SU-DHL-6 (cell line): ENCODE data around the gene KLHL15.

Source experiments
- H2AFZ ChIP-seq: fragments of 200-600 bp; sonication (generic); 2 replicates; pipeline ENCODE4 v1.6.1; 2014; ENCODE audit warnings: low read depth, mild to moderate bottlenecking, moderate library complexity, mixed read lengths, antibody characterized with exemption, low read length; ENCODE audit not compliant: severe bottlenecking
- H3F3A ChIP-seq: fragments of 200-600 bp; shearing (Covaris generic); 2 replicates; pipeline ENCODE4 v1.6.0; 2016; ENCODE audit warnings: antibody characterized with exemption, mild to moderate bottlenecking; ENCODE audit not compliant: insufficient read depth
- H3K27ac ChIP-seq: fragments of 200-600 bp; sonication (generic); 2 replicates; pipeline ENCODE4 v1.5.1; 2016; ENCODE audit warnings: low read depth, mild to moderate bottlenecking, low read length, moderate library complexity, mixed read lengths
- H3K27me3 ChIP-seq: fragments of 200-600 bp; sonication (generic), shearing (Covaris generic); 2 replicates; pipeline ENCODE4 v1.6.0; 2014; ENCODE audit warnings: mild to moderate bottlenecking, low read length
- H3K36me3 ChIP-seq: fragments of 200-600 bp; sonication (generic); 2 replicates; pipeline ENCODE4 v1.6.1; 2014; ENCODE audit warnings: mild to moderate bottlenecking, low read length, mixed read lengths
- H3K4me2 ChIP-seq: fragments of 300-600, 200-600 bp; shearing (Covaris generic), sonication (generic); 2 replicates; pipeline ENCODE4 v1.6.0; 2014; ENCODE audit warnings: low read length, low read depth, mild to moderate bottlenecking; ENCODE audit not compliant: poor library complexity, severe bottlenecking
- H3K4me3 ChIP-seq: fragments of 200-600 bp; sonication (generic); 2 replicates; pipeline ENCODE4 v1.5.1; 2014; ENCODE audit warnings: antibody characterized with exemption, low read length, mild to moderate bottlenecking, mixed read lengths; ENCODE audit not compliant: insufficient read depth, poor library complexity, severe bottlenecking
- H3K79me2 ChIP-seq: fragments of 200-600 bp; sonication (generic); 2 replicates; pipeline ENCODE4 v1.6.1; 2014; ENCODE audit warnings: mild to moderate bottlenecking, low read length, moderate library complexity; ENCODE audit not compliant: insufficient read depth
- H3K9ac ChIP-seq: fragments of 200-600 bp; sonication (generic); 2 replicates; pipeline ENCODE4 v1.7.0; 2014; ENCODE audit warnings: mild to moderate bottlenecking, low read length
- H3K9me2 ChIP-seq: fragments of 200-600 bp; sonication (generic); replicated peaks from 2 replicates; pipeline ENCODE4 v1.6.1; 2014; ENCODE audit warnings: low read length; ENCODE audit not compliant: insufficient read depth
- H3K9me3 ChIP-seq: fragments of 200-600 bp; sonication (generic); 2 replicates; pipeline ENCODE4 v1.6.1; 2014; ENCODE audit warnings: low read length, mixed read lengths; ENCODE audit not compliant: insufficient read depth
- H4K20me1 ChIP-seq: fragments of 200-600 bp; sonication (generic); 2 replicates; pipeline ENCODE4 v1.6.1; 2014; ENCODE audit warnings: low read depth, mild to moderate bottlenecking, antibody characterized with exemption, low read length, moderate library complexity, mixed read lengths
- CTCF ChIP-seq: fragments of 200-600 bp; sonication (generic); IDR thresholded peaks from one replicate; pipeline ENCODE4 v1.5.1; 2017; ENCODE audit warnings: antibody characterized with exemption, mild to moderate bottlenecking, low read length, moderate library complexity; ENCODE audit not compliant: insufficient read depth, poor library complexity, severe bottlenecking
- EZH2phosphoT487 ChIP-seq: fragments of 200-600 bp; sonication (generic), shearing (Covaris generic); conservative IDR thresholded peaks from 2 replicates; pipeline ENCODE4 v1.6.1; 2018; ENCODE audit warnings: mild to moderate bottlenecking, antibody characterized with exemption, low read length, moderate library complexity, mixed read lengths

Gene KLHL15

GRCh38 chrX:23981711-23982110, 45.3 kb downstream of the KLHL15 start:
- Histone ChIP-seq H3K9me3 (no peaks in the 10 kb centered on the region), H3K27me3 (no peaks in the 10 kb centered on the region), H3K27ac (no peak overlapping the region), H3K4me2 (no peak overlapping the region), H3K9ac (no peak overlapping the region), H3F3A (no peaks in the 10 kb centered on the region), H3K4me3 (no peak overlapping the region), H3K9me2 (no peaks in the 10 kb centered on the region), H3K36me3 (peaks cover 2% of the 10 kb centered on the region; the same call in 1 of the 2 replicates), H2AFZ (no peak overlapping the region), H4K20me1 (no peaks in the 10 kb centered on the region), H3K79me2 (0 out of 2 replicates have a peak, but pooled peaks cover 8% of the 10 kb centered on the region)
- no peak for TF ChIP-seq EZH2phosphoT487
- no peak for TF ChIP-seq CTCF

GRCh38 chrX:23981222-23981621, 45.8 kb downstream of the KLHL15 start:
- Histone ChIP-seq H3K9ac (no peak overlapping the region), H3K4me2 (no peak overlapping the region), H4K20me1 (no peaks in the 10 kb centered on the region), H3K9me3 (no peaks in the 10 kb centered on the region), H3K27me3 (no peaks in the 10 kb centered on the region), H3K4me3 (no peak overlapping the region), H3K36me3 (peaks cover 2% of the 10 kb centered on the region; the same call in 1 of the 2 replicates), H3K27ac (no peak overlapping the region), H3K9me2 (no peaks in the 10 kb centered on the region), H3K79me2 (0 out of 2 replicates have a peak, but pooled peaks cover 3% of the 10 kb centered on the region), H2AFZ (no peak overlapping the region), H3F3A (no peaks in the 10 kb centered on the region)
- TF ChIP-seq CTCF (no peak), EZH2phosphoT487 (no peak)

GRCh38 chrX:23980011-23980441, 47.0 kb downstream of the KLHL15 start:
- H3K9me2 ChIP-seq: no peaks in the 10 kb centered on the region
- no peak overlapping the region for H3K4me3 ChIP-seq
- H4K20me1 ChIP-seq: no peaks in the 10 kb centered on the region
- no peaks in the 10 kb centered on the region; the same call in 1 of the 2 replicates for H3K36me3 ChIP-seq
- no peak overlapping the region for H3K27ac ChIP-seq
- no peaks in the 10 kb centered on the region for H3K79me2 ChIP-seq
- H3K4me2 ChIP-seq: no peak overlapping the region
- TF ChIP-seq CTCF: no peak
- TF ChIP-seq EZH2phosphoT487: no peak
- H2AFZ ChIP-seq: no peak overlapping the region
- no peaks in the 10 kb centered on the region for H3K9me3 ChIP-seq
- H3K27me3 ChIP-seq: no peaks in the 10 kb centered on the region
- no peak overlapping the region for H3K9ac ChIP-seq
- H3F3A ChIP-seq: no peaks in the 10 kb centered on the region
